Posterior vena cava (tissue), 2 donors: Measurements from ENCODE around the gene CD163L1. TPM values are rescaled to one million over a fixed set of nuclear protein-coding genes. Genes with fewer than 3 reads are reported as not detected.

Experiments used
- DNase-seq: peaks from one replicate; pipeline ENCODE4 v3.0.0-alpha.2; 2020; ENCODE audit warnings: low spot score
- intact Hi-C, 2 donors: fragments of 100-400 bp; cut with DNase I; formaldehyde crosslinking; loops; one replicate each; pipeline versions ENCODE4 v1.14.1 to v1.14.2; 2022 to 2023
- total RNA-seq, 2 donors: library from RNA; stranded (reverse); fragmentation: NEBNext Ultra II Directional; extraction: Animal tissue kit (Norgen Biotek cat#: 25700); gene quantifications; one replicate each; pipeline ENCODE4 v1.2.1, GENCODE V29; 2021
- donor health status: DM: yes; HTN: yes; CAD: no.
- donor health status: DM: yes; HTN: yes; CAD: no.

Gene CD163L1
- total RNA-seq, 2 donors from 2014 or later = 7.7 to 10.5 TPM

GRCh38 chr12:7431993-7432685 is 11.8 kb downstream of the CD163L1 start:
- intact Hi-C loops = no loop called here
- no peak for DNase-seq

DNA sequence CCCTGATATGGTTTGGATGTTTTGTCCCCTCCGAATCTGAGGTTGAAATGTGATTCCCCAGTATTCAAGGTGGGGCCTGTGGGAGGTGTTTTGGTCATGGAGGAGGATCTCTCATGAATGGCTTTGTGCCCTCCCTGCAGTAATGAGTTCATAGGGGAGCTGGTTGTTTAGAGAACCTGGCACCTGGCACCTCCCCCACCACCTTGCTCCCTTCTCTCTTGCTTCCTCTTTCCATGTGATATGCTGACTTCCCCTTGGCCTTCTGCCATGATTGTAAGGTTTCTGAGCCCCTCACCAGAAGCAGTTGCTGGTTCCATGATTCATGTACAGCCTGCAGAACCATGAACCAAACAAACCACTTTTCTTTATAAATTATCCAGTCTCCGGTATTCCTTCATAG is 32.6 kb downstream of the CD163L1 start:
- intact Hi-C loops = no loop called here
- no peak for DNase-seq

GRCh38 chr12:7404275-7404674 is 39.7 kb downstream of the CD163L1 start:
- DNase-seq = no peak
- intact Hi-C loops = no loop called here

GRCh38 chr12:7403466-7403865 is 40.5 kb downstream of the CD163L1 start:
- no peak for DNase-seq

DNA sequence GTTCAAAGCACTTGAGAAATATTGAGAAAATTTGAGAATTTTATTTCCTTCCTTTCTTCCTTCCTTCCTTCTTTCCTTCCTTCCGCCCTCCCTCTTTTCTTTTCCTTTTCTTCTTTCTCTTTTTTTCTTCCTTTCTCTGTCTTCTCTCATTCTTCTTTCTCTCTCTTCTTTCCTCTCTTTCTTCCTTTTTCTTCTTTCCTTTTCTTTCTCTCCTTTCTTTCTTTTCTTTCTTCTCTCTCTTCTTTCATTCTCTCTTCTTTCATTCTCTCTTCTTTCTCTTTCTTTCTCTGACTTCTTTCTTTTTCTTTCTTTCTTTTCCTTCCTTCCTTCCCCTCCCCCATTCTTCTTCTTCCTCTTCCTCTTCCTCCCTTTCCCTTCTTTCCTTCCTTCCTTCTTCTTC is 44.9 kb downstream of the CD163L1 start:
- intact Hi-C loops = no loop called here
- no peak for DNase-seq

More at GRCh38 chr12:7403466-7403865, 40.5 kb downstream of the CD163L1 start:
- intact Hi-C loops = no loop called here

GRCh38 chr12:7396418-7396817 is 47.5 kb downstream of the CD163L1 start:
- DNase-seq = no peak
- intact Hi-C loops = no loop called here

GRCh38 chr12:7395950-7396349 is 48.0 kb downstream of the CD163L1 start:
- no peak for DNase-seq
- intact Hi-C loops = no loop called here

GRCh38 chr12:7387289-7387688 is 56.7 kb downstream of the CD163L1 start:
- DNase-seq = no peak
- intact Hi-C loops = no loop called here

DNA sequence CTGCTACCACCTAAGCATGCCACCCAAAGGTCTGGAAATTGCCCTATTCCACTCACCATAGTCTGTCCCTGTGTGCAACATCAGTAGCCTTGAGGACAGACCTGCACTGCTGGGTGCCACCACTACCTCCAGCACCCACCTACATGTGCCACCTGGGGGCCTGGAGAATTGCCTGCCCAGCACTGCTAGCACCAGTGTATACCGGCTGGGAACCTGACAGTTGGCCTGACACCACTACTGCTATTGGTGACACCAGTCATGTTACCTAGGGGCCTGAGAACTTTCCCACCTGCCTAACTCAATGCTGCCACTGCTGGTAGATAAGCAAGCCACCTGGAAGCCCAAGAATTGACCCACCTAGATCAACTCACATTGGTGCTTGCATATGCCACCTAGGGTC is 60.8 kb downstream of the CD163L1 start:
- intact Hi-C loops = no loop called here
- DNase-seq = no peak

DNA sequence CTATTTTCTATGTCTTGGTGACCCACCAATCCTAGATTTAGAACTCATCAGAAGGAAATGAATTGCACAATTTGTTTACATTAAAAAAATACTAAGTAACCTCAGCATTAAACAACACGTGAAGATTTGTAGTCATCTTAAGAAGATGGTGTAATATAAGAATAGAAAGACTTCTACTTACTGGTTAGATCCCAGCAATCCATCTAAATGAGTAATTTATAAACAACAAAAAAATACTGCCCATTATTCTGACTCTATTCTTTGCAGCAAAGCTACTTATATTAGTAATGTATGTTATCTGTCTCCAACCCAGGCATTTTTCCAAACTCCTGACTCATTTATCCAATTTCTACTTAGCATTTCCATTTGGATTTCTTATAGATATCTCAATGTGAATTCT is 67.8 kb downstream of the CD163L1 start:
- intact Hi-C loops = no loop called here
- DNase-seq = no peak

DNA sequence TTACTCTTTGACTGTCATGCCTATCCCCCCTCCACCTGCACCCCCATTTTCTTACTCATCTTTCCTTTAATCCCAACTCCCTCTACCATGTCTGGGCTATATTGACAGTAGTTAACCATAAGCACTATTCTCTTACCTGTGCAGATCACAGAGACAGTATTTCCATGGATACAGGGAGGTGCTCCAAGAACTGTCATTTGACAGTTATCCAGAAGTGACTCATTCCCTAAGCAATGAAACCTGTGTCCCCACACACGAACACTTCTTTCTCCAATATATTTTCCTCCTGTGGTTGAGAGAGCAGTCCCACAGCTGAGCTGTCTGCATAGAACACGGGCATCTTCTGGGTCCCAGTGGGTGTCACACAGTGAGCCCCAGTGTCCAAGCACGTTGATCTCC is 68.8 kb downstream of the CD163L1 start:
- intact Hi-C loops = no loop called here
- no peak for DNase-seq

DNA sequence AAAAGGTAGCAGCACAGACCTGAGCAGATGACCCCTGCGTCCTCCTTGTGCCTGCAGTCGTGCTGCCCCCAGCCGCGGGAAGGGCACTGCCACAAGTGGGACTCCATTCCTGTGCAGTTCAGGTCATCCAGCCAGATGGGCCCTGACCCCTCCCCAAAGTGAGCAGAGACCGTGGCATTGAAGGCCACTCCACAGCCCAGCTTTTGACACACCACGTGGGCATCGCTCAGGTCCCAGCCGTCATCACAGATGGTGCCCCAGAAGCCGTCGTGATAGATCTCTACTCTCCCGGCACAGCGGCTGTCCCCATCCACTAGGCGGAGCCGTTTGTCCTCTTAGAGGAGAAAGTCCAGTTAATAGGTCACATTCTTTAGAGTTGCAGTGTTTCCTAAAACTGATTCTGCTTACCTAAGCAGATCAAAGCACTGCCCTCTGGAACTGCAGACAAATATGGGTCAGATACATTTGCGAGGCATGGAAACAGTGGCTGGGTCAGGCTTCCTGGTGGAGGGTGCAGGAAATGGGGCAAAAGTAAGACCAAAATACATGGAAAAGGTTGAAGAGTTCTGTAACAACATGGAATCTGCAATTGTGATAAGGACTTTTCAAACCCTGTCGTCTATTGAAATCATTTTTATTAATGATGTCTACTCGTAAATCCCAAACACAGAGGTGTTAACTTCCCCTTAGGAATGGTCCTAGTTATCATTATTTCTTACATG is 69.4 kb downstream of the CD163L1 start:
- intact Hi-C loops = no loop called here
- DNase-seq = peak; percentile 83

- intact Hi-C loops = no loop called here
Observed at GRCh38 chr12:7373226-7373625, 70.7 kb downstream of the CD163L1 start.

GRCh38 chr12:7369274-7369729 is 74.7 kb downstream of the CD163L1 start:
- intact Hi-C loops = no loop called here
- no peak for DNase-seq

More at GRCh38 chr12:7373226-7373625, 70.7 kb downstream of the CD163L1 start:
- no peak for DNase-seq

DNA sequence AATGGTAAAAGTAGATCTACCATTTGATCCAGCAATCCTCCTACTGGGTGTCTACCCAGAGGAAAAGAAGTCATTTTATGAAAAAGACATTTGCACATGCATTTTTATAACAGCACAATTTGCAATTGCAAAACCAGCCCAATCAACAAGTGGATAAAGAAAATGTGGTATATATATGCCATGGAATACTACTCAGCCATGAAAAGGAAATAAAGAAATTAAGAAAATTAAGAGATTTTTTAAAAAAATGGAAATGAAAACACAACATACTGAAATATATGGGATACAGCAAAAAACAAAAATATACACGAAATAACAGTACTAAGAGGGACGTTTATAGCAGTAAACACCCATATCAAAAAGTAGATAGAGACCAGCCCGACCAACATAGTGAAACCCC is 81.2 kb downstream of the CD163L1 start:
- intact Hi-C loops = no loop called here
- no peak for DNase-seq

DNA sequence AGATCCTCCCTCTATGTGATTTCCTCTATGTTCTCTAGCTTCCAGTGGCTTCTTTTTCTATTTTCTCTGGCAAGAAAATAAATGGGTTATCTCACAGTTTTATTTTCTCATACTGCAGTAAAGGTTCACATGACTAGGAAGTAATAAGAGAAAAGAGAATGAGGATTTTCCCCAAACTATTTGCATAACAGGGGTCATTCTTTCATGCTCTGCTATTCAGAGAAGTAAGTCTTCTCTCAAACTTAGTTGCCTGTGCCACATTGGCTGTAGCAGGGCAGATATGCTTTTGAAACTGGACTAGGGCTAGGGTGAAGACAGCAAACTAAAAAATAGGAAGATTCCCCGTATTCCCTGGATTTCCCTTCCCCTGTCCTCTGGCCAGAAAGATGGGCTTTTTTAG is 82.7 kb downstream of the CD163L1 start:
- intact Hi-C loops = no loop called here
- no peak for DNase-seq

DNA sequence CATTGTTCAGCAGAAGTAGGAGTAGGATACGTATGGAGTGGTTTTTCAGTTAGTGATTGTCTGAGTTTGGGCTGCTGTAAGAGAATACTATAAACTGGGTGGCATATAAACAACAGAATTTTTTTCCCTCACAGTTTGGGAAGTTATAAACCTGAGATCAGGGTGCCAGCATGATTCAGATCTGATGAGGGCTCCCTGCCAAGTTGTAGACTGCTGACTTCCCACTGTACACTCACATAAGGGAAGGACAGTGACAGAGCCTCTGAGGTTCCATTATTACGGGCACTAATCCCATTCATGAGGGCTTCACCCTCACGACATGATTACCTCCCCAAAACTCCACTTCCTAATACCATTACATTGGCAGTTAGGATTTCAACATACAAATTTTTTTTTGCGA is 89.4 kb downstream of the CD163L1 start:
- intact Hi-C loops = no loop called here

DNA sequence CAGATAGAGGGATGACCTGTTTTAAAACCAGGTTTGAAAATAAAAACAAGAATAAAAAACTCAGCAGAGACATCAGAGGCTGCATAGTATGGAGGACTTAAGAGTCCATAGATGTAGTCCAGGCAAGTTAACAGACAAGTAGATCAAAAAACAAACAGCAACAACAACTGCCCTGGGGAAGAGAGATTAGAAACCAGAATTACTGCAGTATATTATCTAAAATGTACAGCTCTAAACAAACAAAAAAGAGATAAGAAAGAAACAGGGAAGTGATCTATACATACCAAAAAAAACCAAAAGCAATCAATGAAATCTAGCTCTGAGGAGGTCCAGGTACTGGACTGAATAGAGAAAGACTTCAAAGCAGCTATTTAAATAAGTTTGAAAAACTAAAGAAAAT is 91.3 kb downstream of the CD163L1 start:
- DNase-seq = no peak
- intact Hi-C loops = no loop called here

More for the DNA sequence above, 89.4 kb downstream of the CD163L1 start:
- no peak for DNase-seq

- intact Hi-C loops = no loop called here
- no peak for DNase-seq
Observed at GRCh38 chr12:7351177-7351576, 92.8 kb downstream of the CD163L1 start.

- no peak for DNase-seq
- intact Hi-C loops = no loop called here
Observed at GRCh38 chr12:7349418-7349817, 94.5 kb downstream of the CD163L1 start.
